SKM-1 (cell line): ENCODE data around the gene EFCAB12.
"Not testable (repeated sequence)": the region's sequence is repeated elsewhere in the genome, so short reads cannot be mapped to it uniquely, and the experiment has no call there.

Source experiments
- DNase-seq: peaks from one replicate; lab custom pipeline; 2025; ENCODE audit not compliant: unreplicated experiment; lab: John Stamatoyannopoulos, UW

The EFCAB12 gene

GRCh38 chr3:129371041-129371826 lies 57.2 kb downstream of the EFCAB12 start:
- DNase-seq: no peak

DNA sequence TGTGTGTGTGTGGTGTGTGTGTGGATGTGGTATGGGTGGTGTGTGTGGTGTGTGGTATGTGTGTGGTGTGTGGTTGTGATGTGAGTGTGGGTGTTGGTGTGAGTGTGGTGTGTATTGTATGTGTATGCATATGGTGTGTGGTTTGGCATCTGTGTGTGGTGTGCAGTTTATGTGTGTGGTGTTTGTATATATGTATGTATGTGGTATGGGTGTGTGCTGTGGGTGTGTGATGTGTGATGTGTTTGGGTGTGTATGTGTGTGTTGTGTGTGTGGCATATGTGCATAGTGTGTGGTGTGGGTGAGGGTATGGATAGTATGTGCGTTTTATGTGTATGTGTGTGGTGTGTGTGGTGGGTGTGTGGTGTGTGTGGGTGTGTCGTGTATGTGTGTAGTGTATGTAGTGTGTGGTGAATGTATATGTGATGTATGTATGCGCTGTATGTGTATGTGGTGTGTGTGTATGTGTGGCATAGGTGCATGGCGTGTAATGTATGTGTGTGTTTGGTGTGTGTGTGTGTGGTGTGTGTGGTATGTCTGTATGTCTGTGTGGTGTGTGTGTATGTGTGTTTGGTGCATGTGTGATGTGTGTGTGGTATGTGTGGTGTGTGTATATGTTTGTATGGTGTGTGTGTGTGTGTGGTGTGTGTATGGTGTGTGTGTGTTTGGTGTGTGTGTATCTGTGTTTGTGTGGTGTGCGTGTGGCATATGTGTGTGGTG lies 58.0 kb downstream of the EFCAB12 start:
- DNase-seq: no peak

DNA sequence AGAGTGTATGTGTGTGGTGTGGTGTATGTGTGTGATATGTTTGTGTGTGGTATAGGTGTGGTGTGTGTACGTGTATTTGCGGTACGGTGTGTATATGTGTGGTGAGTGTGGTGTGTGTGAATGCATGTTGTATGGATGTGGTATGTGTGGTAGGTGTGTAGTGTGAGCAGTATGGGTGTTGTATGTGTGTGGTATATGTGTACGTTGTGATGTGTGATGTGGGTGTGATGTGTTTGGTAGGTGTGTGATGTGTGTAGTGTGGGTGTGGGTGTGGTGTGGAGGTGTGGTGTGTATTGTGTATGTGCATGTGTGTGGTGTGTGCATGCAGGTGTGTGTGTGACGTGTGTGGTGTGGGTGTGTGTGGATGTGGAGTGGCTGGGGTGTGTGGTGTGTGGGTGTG lies 58.7 kb downstream of the EFCAB12 start:
- DNase-seq: no peak

GRCh38 chr3:129367821-129368220 lies 60.6 kb downstream of the EFCAB12 start:
- no peak for DNase-seq

DNA sequence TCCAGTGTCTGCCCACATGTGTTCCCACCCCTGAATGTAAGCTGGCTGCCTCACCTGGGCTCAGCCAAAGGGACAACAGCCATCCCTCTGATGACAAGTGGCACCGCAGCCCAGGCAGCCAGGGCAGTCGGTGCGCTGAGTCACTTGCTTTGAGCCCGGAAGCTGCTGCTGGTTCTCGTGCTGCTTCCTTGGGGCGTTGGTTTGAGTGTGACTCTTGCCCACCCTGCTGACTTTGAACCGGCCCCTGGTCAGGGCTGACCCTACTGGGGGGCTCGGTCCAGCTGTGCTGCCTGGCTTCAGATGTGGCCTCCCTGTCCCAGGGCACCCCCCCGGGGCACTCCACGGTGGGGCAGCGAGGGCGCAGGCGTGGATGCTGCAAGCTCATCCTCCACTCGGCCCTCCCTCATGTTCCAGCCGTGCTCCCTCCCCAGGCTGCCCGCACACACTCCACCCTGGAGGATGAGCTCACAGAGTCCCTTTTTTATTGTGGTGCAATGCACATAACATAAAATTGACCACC lies 62.1 kb downstream of the EFCAB12 start:
- DNase-seq: no peak

- peak; percentile 28 for DNase-seq
Measured at GRCh38 chr3:129365296-129366136, 62.9 kb downstream of the EFCAB12 start.

DNA sequence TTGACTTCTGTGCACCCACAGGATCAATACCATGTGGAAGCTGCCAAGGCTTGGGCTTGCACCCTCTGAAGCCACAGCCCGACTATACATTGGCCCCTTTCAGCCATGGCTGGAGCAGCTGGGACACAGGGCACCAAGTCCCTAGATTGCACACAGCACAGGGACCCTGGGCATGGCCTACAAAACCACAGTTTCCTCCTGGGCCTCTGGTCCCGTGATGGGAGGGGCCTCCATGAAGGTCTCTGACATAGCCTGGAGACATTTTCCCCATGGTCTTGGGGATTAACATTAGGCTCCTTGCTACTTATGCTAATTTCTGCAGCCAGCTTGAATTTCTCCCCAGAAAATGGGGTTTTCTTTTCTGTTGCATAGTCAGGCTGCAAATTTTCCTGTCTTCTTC lies 63.6 kb downstream of the EFCAB12 start:
- not testable (repeated sequence) for DNase-seq

DNA sequence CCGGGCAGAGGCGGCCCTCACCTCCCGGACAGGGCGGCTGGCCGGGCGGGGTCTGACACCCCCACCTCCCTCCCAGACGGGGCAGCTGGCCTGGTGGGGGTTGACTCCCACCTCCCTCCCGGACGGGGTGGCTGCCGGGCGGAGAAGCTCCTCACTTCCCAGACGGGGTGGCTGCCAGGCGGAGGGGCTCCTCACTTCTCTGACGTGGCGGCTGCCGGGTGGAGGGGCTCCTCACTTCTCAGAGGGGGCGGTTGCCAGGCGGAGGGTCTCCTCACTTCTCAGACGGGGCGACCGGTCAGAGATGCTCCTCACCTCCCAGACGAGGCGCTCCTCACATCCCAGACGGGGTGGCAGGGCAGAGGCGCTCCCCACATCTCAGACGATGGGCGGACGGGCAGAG lies 65.1 kb downstream of the EFCAB12 start:
- not testable (repeated sequence) for DNase-seq

- DNase-seq: no peak
Measured at GRCh38 chr3:129360705-129361460, 67.6 kb downstream of the EFCAB12 start.

DNA sequence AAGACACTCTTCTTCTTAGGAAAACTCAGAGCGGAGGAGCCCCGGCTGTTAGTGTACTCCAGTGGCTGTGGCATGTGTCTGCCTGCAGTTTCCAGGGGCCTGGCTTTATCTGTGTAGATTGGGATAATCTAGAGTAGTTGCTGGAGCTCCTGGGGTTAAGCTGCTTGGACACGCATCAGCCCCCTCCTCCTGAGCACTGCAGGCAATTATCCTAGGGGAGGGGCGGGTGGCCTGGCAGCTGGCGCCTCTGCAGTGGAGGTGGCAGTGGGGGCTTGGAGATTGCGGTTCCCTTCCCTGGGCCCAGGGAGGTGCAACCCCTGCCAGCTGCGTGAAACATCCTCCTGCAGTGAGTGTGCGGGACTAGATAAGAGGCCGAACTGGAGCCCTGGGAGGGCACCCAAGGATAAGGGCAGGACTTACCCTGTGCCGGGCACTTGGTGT lies 68.2 kb downstream of the EFCAB12 start:
- no peak for DNase-seq

- DNase-seq: no peak
Measured at GRCh38 chr3:129358772-129359371, 69.6 kb downstream of the EFCAB12 start.

- DNase-seq: no peak
Measured at GRCh38 chr3:129358177-129358771, 70.2 kb downstream of the EFCAB12 start.

- DNase-seq: no peak
Measured at GRCh38 chr3:129357616-129358015, 70.8 kb downstream of the EFCAB12 start.

GRCh38 chr3:129356756-129357425 lies 71.5 kb downstream of the EFCAB12 start:
- no peak for DNase-seq

DNA sequence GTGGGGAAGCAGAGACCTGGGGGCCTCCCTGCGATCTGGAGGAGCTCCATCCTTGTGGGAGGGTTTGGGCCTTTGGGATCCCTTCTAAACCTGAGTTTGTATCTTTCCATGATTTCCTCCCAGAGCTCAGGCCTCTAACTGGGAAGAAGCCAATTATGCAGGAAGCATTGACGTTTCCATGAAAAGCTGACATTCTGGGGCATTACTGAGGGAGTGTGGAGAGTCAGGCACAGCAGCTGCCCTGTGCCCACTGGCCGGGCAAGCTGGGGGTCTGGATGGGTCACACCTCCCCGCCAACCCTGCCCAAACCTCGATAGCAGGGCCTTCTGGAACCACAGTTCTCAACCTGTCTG lies 74.9 kb downstream of the EFCAB12 start:
- DNase-seq: no peak

GRCh38 chr3:129352650-129353588 lies 75.5 kb downstream of the EFCAB12 start:
- DNase-seq: no peak

GRCh38 chr3:129352045-129352444 lies 76.4 kb downstream of the EFCAB12 start:
- DNase-seq: no peak
